ENCODE measurements around the gene CIZ1.
"Not testable (repeated sequence)": the region's sequence is repeated elsewhere in the genome, so short reads cannot be mapped to it uniquely, and the experiment has no call there.

CIZ1 gene, protein sequence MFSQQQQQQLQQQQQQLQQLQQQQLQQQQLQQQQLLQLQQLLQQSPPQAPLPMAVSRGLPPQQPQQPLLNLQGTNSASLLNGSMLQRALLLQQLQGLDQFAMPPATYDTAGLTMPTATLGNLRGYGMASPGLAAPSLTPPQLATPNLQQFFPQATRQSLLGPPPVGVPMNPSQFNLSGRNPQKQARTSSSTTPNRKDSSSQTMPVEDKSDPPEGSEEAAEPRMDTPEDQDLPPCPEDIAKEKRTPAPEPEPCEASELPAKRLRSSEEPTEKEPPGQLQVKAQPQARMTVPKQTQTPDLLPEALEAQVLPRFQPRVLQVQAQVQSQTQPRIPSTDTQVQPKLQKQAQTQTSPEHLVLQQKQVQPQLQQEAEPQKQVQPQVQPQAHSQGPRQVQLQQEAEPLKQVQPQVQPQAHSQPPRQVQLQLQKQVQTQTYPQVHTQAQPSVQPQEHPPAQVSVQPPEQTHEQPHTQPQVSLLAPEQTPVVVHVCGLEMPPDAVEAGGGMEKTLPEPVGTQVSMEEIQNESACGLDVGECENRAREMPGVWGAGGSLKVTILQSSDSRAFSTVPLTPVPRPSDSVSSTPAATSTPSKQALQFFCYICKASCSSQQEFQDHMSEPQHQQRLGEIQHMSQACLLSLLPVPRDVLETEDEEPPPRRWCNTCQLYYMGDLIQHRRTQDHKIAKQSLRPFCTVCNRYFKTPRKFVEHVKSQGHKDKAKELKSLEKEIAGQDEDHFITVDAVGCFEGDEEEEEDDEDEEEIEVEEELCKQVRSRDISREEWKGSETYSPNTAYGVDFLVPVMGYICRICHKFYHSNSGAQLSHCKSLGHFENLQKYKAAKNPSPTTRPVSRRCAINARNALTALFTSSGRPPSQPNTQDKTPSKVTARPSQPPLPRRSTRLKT

DNA sequence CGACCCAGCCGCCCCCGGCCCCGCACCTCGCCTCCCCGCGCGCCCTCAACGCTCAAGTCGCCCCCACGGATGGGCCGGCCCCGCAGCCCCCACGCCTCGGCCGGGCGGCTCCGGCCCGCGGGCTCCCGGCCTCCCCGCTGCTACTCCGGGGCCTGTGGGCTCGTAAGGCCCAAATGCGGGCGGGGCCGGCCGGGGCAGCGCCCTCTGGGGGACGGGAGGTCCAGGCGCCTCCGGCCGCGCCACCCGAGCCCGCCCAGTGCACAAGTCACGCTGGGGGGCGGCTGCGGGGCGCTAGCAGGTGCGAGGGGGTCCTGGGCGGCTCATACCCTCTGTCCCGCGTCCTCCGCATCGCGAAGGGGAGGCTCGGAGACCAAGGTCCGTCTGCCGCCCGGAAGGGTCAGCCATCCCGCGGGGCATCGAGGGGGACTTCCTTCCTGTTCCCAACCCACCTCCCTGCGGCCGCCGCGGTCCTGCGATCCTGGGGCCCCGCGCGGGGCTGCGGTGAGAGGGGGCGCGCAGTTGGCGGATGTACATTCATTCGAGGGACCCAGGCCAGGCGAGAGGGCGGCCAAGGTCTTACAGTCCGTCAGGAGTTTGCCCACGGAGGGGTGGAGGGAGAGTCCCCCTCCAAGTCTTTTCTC, at the start of gene CIZ1:
Gene CIZ1, minus strand, starts transcription at position 167 of the 641 bp plus-strand sequence. CDS start 715 bp downstream, outside the sequence.
- peak; percentile 53 to 59 (median 56) for DNase-seq

DNA sequence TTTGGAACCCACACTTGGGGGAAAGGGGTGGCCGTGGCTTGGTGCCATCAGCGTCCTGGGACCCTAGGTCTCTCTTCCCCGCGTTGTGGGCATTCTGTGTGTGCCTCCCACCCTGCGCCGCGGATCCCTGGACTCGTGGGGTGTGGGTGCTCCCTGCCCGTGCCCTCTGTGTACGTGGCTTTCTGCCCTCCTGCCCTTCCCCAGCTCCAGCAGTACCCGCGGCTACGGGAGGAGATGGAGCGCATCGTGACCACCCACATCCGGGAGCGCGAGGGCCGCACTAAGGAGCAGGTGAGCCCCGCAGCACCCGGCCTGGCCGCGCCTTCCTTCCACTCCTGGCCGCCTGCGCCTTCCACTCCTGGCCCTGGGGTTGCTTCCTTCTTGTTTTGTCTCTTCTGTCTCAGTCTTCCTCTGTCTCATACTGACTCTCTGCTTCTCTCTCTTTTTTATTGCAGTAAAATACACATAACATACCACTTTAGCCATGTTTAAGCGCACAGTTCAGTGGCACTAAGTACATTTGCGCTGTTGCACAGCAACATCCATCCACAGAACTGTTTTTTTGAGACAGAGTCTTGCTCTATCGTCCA, 42.5 kb upstream of the CIZ1 start:
- no peak for DNase-seq

DNA sequence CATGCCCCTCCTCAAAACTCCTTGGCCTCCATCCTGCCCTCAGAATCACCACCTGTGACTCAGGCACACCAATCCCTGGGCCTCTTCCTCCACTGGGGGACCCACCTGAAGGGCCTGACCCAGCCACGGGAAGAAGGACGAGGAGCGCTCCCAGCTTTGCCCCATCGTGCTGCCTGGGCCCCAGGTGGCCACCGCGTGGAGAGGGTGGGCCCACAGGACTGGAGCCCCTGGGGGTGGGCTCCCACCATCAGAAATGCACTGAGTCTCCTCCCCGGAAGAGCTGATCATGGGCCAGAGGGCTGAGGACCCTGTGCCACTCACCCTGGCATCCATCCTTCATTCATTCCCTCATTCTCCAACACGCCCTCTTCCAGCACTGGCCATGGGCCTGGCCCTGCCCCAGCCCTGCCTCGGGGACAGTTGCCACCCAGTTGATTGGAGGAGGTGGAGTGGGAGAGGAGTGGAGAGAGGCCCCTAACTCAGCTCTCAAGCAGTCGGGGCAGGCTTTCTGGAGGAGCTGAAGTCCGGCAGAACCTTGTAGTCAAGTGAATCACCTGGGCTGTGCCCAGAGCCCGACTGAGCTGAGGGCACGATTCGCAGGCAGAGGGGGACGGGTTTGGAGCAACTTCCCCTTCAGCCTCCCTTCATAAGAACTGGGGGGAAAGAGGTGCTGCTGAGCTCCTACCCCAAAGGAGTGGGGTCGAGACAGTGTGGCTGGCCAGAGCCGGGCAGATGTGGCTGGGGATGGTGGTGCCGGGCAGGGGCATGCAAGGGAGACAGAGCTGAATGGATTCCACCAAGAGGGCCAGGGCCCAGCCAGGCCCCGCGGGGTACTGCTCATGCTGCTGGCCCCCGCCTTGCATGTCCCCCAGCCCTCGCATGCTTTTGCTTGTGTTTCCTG, 41.4 kb upstream of the CIZ1 start:
- no peak for DNase-seq

DNA sequence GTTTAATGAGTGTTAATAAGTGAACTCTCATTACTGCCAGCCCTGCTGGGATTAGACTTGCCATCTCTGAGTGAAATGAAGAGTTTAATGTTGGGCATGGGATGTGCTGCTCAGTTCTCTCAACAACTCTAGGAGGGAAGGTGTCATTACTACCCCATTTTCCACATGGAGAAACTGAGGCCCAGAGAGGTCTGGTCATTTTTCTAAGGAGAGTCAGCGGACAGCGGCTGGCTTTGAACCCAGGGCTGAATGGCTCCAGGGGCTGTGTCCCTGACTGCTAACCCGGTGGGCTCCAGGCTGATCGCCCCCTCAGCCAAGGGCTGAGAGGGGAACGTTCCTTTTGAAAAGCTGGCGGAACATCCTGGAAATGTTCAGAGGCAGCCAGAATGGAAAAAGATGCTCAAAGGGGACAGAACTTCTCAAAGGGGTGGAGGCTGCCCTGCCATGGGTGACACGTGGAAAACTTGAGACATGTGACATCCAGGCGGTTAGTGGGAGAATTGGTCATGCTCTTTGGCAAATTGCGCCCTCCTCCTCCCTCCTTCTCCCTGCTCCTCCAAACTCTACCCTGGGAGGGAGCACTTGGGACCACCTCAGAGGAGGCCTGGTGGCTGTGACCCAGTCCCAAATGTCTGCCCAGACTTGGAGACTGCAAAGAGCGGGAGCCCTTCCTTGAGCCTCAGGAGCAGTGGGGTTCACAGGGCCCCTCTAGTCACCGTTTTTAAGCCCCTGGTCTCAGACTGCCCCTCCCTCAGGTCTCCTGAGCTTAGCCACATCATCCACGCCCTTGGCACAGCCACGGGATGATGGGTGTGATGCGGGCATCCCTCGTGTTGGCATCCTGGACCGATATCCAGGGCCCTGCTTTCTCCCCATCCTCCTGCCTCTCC, 40.5 kb upstream of the CIZ1 start:
- no peak for DNase-seq

DNA sequence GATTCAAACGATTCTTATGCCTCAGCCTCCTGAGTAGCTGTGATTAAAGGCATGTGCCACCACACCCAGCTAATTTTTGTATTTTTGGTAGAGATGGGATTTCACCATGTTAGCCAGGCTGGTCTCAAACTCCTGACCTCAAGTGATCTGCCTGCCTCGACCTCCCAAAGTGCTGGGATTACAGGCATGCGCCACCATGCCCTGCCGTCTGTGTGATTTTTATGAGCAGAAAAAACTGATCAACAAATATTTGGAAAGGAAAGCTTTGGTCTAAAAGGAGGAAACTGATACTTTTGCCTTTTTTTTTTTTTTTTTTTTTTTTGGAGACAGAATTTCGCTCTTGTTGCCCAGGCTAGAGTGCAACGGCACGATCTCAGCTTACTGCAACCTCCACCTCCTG, 39.5 kb upstream of the CIZ1 start:
- DNase-seq, result not testable (repeated sequence)

DNA sequence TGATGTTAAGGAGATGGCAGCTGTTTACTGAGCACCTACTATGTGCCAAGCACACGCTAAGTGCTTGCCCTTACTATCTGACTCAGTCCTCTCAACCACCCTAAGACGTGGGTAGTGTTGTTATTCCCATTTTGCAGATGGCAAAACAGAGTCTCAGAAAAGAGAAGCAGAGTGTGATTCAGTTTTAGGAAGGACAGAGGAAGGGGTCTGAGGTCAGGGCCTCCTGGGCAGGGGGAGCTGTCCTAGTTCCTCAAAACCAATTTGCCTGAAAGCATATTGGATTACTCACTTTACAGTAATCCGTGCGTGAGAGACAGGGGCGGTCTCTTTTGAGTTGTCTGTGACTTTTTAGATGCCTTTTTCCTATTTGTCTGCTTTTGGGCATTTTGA, 35.0 kb upstream of the CIZ1 start:
- no peak for DNase-seq

DNA sequence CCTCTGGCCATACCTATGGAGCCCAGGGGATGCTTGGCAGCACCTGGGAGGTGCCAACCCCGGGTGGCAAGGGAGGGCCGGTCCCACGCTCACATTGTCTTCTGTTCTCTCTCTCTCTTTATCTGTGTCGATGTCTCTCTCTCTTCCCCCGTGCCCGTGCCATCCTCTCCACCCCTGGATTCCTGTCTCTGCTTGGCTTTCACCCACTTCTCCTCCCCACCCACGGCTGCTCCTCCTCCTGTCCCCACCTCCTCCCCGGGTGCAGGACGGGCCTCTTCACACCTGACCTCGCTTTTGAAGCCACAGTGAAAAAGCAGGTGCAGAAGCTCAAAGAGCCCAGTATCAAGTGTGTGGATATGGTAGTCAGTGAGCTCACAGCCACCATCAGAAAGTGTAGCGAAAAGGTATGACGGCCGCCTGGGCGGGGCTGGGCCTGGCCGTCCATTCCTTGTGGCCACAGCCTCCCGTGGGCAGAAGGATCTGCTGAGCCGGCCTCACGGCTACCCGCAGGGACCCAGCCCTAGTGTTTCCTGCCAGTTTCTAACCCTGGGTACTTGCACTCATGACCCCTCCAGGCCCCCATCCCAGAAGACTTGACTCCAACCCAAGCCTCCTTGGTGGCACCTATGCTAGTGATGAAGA, 34.5 kb upstream of the CIZ1 start:
- DNase-seq, result no peak

DNA sequence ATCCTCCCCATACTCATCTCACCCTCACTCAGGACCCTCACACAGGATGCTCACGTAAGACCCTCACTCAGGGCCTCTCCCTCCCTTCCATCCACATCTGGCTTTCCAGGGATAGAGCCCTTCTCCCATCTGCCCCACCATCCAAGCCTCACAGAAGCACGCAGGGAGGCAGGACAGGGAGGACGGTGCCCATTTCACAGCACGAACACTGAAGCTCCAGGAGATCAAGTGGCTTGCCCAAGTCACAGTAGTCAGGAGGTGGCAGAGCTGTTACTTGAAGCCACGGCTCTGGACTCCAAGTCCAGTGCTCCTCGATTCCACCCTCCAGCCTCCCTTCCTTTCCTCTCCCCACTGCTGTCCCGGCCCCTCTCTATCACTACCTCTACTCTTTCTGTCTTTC, 33.5 kb upstream of the CIZ1 start:
- DNase-seq, result no peak

DNA sequence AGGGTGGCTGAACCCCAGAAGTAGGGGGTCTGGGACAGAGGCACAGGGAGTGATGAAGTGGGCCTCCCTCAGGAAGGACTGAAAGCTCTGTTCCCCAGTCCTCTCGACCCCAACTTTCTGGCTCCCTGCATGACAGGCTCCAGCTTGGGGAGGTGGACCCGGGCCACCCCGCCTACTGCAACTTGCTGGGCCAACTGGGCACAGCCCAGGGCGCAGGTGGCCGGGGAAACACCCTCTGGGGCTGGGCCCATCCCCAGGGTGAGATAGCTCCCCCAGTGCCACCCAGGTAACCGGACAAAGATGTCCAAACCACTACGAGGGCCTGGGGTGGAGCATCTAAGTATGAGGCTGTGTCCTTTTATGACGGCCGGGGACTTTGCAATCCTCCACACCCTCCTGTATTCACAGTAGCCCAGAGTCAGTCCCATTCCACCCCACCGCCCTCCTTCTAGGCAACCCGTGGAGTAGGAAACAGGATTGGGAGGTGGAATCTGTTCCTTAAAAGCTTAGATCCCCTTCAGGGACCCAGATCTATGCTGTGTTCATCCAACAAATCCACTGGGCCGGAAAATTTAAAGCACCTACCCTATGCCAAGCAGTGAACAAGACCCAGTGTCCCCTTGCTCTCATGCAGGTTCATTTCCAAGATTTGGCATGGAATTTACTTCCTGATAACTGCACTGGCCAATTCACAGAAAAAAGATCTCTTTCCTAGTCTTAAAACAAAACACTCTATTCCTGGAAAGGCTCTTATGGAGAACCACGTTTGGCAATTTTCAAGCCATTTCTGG, 31.7 kb upstream of the CIZ1 start:
- DNase-seq, result no peak

DNA sequence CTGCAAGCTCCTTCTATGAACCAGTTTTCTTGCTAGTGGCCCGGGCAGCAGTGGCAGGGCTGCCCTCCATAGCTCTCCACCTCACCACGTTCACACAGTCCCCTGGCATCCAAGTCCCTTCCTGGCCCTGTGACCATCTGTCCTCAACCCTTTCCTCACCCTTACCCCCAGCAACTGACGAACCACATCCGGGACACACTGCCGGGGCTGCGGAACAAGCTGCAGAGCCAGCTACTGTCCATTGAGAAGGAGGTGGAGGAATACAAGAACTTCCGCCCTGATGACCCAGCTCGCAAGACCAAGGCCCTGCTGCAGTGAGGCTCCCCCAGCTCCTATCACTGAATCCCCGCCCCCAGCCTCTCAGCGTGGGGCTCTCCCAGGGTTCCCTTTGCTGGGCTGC, 30.7 kb upstream of the CIZ1 start:
- DNase-seq, result no peak

DNA sequence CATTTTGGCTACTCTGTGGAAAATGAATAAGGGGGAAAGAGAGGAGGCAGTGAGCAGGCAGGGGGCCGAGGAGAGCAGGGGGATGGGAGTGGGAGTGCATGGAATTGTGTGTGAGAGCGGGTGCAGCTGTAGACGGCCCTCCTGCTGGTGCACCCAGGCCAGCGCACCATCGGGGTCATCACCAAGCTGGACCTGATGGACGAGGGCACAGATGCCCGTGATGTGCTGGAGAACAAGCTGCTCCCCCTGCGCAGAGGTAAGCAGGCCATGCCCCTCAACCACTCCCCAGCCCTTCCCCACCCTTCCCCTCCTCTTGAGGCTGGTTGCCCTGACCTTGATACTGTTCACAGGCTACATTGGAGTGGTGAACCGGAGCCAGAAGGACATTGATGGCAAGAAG, 28.5 kb upstream of the CIZ1 start:
- DNase-seq, result no peak

DNA sequence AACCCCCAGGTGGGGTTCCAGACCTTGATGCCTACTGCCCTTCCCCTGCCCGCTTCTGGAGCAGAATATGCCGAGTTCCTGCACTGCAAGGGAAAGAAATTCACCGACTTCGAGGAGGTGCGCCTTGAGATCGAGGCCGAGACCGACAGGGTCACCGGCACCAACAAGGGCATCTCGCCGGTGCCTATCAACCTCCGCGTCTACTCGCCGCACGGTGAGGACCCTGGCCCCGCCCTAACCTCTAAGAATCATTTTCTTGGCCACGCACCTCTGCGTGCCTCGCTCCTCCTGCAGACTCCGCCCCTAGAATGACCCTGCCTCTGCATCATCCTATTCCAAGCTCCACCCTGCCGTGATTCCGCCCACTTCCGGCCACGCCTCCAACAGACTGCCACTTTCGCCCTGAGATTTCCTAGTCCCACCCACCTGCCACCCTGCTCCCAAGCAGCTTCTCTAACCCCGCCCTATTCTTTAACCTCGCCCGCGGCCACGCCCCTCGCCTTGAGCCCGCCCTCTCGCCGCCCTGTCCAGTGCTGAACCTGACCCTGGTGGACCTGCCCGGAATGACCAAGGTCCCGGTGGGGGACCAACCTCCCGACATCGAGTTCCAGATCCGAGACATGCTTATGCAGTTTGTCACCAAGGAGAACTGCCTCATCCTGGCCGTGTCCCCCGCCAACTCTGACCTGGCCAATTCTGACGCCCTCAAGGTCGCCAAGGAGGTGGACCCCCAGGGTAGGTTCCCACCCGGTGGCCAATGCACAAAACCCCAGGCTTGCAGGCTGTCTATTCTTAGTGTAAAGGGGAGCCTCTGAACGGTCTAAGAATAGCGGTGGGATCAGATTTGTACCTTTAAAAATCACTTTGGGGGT, 27.4 kb upstream of the CIZ1 start:
- DNase-seq, result peak; percentile 67 to 87 (median 70)

DNA sequence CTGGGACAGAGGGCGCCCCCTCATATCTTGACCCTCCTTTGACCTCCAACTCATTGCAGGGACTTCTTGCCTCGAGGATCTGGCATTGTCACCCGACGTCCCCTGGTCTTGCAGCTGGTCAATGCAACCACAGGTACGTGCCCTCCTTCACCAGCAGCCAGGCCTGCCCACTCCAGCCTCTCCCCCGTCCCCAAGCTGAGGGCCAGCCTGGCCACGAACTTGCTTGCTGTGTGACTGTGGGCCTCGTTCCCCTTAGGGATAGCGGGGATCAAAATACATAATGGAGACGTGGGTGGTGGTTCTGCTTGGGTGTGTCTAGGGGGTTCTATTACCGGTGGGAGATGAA, 26.8 kb upstream of the CIZ1 start:
- DNase-seq, result no peak

DNA sequence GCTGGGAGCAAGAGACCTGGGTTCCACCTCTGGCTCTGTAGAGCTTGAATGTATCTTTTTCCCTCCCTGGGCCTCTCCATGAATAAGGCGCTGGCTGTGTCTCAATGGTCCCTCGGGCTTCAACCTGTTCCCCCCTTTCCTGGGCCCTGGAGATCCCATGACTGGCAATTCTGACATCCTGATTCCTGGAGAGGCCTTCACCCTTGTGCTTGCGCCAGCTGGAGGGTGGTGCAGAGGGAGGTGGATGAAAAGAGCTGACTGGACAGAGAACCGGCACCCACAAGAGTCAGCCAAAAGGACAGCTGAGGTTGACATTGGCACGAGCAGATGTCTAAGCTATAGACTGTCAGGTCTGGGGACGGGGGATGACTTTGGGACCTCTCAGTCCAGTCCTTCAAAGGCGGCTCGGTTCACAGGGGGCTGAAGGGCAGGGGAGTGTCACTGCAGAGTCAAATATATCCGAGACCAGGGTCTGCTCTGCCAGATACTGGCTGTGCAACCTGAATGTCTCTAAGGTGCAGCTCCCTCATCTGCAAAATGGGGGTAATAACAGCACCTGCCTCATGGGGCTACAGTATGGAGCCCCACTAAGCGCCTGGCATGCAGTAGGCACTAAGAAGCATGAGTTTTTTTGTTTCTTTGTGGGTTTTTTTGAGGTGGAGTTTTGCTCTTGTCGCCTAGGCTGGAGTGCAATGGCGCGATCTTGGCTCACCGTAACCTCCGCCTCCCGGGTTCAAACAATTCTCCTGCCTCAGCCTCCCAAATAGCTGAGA, 25.6 kb upstream of the CIZ1 start:
- no peak for DNase-seq

DNA sequence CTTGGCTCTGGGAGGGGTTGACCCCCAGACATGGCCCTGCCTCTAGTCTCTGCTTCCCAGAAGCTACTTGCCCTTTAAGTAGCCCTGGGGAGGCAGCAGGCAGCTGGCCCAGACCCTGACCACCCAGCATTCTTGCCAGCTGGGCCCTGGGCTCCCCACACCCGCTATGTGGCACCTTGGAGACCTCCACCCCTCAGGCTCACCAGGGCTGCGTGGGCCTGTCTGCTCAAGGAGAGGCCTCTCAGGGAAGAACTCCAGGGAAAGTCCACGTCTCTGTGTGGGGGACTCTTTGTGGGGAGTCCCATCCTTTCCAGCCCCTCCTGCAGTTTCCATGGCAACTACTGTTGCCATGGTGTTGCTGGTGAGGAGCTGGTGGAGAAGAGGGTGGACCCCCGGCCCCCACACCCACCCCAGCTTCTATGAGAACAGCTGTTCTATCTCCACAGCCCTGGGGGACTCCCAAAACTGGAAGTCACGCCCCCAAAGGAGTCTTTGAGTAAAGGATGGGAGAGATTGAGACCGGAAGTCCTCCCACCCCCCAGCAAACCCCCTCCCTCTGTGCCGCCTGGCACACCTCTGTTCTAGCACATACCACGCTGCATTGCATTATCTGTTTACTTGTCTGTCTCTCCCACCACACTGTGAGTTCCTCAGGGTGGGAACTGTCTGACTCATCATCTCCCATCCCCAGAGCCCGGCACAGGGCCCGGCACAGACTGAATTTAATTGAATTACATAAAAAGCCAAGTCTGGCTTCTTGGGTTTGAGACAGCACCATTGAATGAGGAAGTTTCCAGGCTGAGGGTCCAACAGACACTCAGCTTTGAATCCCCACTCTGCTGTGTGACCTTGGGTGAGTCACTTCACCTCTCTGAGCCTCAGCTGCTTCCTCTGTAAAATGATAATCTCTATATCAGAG, 24.4 kb upstream of the CIZ1 start:
- no peak for DNase-seq
